Peyer's patch (tissue), 4 donors: ENCODE measurements around the gene CYP2A13. TPM values are rescaled to one million over a fixed set of nuclear protein-coding genes. Genes with fewer than 3 reads are reported as not detected.

Source experiments
- DNase-seq, 3 donors: peaks; one replicate each; pipeline ENCODE4 v3.0.0-alpha.2; 2017 to 2019
- H3K27ac ChIP-seq, 4 donors: fragments of 200-600 bp; sonication (generic); one replicate each; pipeline ENCODE4 v1.5.1; 2016 to 2019
- H3K27me3 ChIP-seq, 2 donors: fragments of 200-600 bp; sonication (generic); one replicate each; pipeline ENCODE4 v1.5.1; 2019
- H3K36me3 ChIP-seq, 3 donors: fragments of 200-600 bp; sonication (generic); one replicate each; pipeline ENCODE4 v1.5.1; 2016 to 2019
- H3K4me1 ChIP-seq, 4 donors: fragments of 200-600 bp; sonication (generic); one replicate each; pipeline ENCODE4 v1.5.1; 2016 to 2019
- H3K4me3 ChIP-seq, 4 donors: fragments of 200-600 bp; sonication (generic); 1 replicate in 3 of 4; 2 replicates in 1 of 4; pipeline ENCODE4 v1.5.1; 2016 to 2019; ENCODE audit warnings: mild to moderate bottlenecking in 1 of 4
- H3K9me3 ChIP-seq, 4 donors: fragments of 200-600 bp; sonication (generic); one replicate each; pipeline ENCODE4 v1.5.1; 2016 to 2019; ENCODE audit warnings: mild to moderate bottlenecking in 1 of 4
- CTCF ChIP-seq, 6 experiments: fragments of 450-650 bp in 4 of 6; fragments of 200-600 bp in 2 of 6; sonication (generic) in 1 of 6; IDR thresholded peaks; one replicate each; pipeline ENCODE4 v1.5.1; 2017 to 2019; ENCODE audit warnings: antibody characterized with exemption in 6 of 6, mild to moderate bottlenecking in 3 of 6, moderate library complexity in 1 of 6
- POLR2A ChIP-seq, 2 donors: fragments of 450-650 bp; IDR thresholded peaks; one replicate each; pipeline ENCODE4 v1.5.1; 2017; ENCODE audit warnings: antibody characterized with exemption in 2 of 2, mild to moderate bottlenecking in 2 of 2, moderate library complexity in 2 of 2
- total RNA-seq, 4 donors: library from RNA; depleted of rRNA; stranded (reverse); fragments of >200 nt; gene quantifications; one replicate each; pipeline ENCODE4 v1.1.0, GENCODE V29; 2016

The CYP2A13 gene
- total RNA-seq, 4 donors from 2014 or later, result not detected

GRCh38 chr19:41076286-41076685, 12.0 kb upstream of the CYP2A13 start:
- Histone ChIP-seq H3K9me3 (no peaks in the 10 kb centered on the region), H3K4me1 (no peaks in the 10 kb centered on the region), H3K27me3 (no peaks in the 10 kb centered on the region), H3K4me3 (no peak overlapping the region), H3K27ac (no peak overlapping the region), H3K36me3 (no peaks in the 10 kb centered on the region)
- TF ChIP-seq POLR2A (IDR thresholded peaks at IDR 0.05) (no peak), CTCF (IDR thresholded peaks at IDR 0.05) (no peak)
- no peak for DNase-seq

GRCh38 chr19:41083516-41083915, 4.7 kb upstream of the CYP2A13 start:
- Histone ChIP-seq H3K36me3 (no peaks in the 10 kb centered on the region), H3K27me3 (no peaks in the 10 kb centered on the region), H3K27ac (no peak overlapping the region), H3K4me3 (no peak overlapping the region), H3K9me3 (peaks cover 0 to 5% (median 0%) of the 10 kb centered on the region in 4 donors), H3K4me1 (no peaks in the 10 kb centered on the region)
- TF ChIP-seq CTCF (IDR thresholded peaks at IDR 0.05) (no peak), POLR2A (IDR thresholded peaks at IDR 0.05) (no peak)
- DNase-seq, result no peak

- Histone ChIP-seq H3K27ac (no peak overlapping the region), H3K4me1 (no peaks in the 10 kb centered on the region), H3K36me3 (no peaks in the 10 kb centered on the region), H3K4me3 (no peak overlapping the region), H3K9me3 (peaks cover 0 to 5% (median 0%) of the 10 kb centered on the region in 4 donors), H3K27me3 (no peaks in the 10 kb centered on the region)
- TF ChIP-seq CTCF (IDR thresholded peaks at IDR 0.05) (no peak), POLR2A (IDR thresholded peaks at IDR 0.05) (no peak)
- no peak for DNase-seq
Measured at GRCh38 chr19:41085748-41086415, 2.4 kb upstream of the CYP2A13 start.

- DNase-seq, result no peak
- H3K27ac ChIP-seq, result no peak overlapping the region
- no peak overlapping the region for H3K4me3 ChIP-seq
- no peaks in the 10 kb centered on the region for H3K36me3 ChIP-seq
- H3K27me3 ChIP-seq, result no peaks in the 10 kb centered on the region
- H3K9me3 ChIP-seq, result peaks cover 0 to 5% (median 0%) of the 10 kb centered on the region in 4 donors
- no peak for TF ChIP-seq POLR2A (IDR thresholded peaks at IDR 0.05)
- TF ChIP-seq CTCF (IDR thresholded peaks at IDR 0.05), result no peak
- no peaks in the 10 kb centered on the region for H3K4me1 ChIP-seq
Measured at GRCh38 chr19:41089959-41090358, 1.7 kb downstream of the CYP2A13 start.

- TF ChIP-seq CTCF (IDR thresholded peaks at IDR 0.05) (no peak), POLR2A (IDR thresholded peaks at IDR 0.05) (no peak)
- Histone ChIP-seq H3K9me3 (no peaks in the 10 kb centered on the region), H3K27ac (no peak overlapping the region), H3K36me3 (no peaks in the 10 kb centered on the region), H3K4me3 (no peak overlapping the region), H3K27me3 (no peaks in the 10 kb centered on the region), H3K4me1 (no peaks in the 10 kb centered on the region)
- no peak for DNase-seq
Measured at GRCh38 chr19:41095703-41096102, 7.5 kb downstream of the CYP2A13 start.
